GM19438 (cell line): ENCODE measurements around the gene FUT4.
"Not testable (repeated sequence)": the region's sequence is repeated elsewhere in the genome, so short reads cannot be mapped to it uniquely, and the experiment has no call there.

Experiments used
- ATAC-seq: cut with Tn5 transposase; IDR thresholded peaks from one replicate; pipeline ENCODE4 v1.9.1; 2021; ENCODE audit warnings: low read depth; ENCODE audit not compliant: unreplicated experiment

FUT4 gene

DNA sequence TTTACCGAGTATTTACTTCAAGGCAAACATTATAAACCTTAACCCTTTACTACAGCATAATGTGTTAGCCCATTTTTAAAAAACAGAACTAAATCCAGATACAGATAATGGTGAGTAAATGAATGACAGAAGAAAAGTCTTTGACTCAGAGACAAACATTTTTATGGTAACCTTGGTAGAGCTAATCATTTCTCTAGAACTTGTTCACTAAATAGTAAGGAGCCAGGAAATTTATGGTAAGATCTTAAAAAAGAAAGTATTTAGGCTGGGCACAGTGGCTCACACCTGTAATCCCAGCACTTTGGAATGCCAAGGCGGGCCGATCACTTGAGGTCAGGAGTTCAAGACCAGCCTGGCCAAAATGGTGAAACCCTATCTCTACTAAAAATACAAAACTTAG lies 11.5 kb upstream of the FUT4 start:
- ATAC-seq = no peak

DNA sequence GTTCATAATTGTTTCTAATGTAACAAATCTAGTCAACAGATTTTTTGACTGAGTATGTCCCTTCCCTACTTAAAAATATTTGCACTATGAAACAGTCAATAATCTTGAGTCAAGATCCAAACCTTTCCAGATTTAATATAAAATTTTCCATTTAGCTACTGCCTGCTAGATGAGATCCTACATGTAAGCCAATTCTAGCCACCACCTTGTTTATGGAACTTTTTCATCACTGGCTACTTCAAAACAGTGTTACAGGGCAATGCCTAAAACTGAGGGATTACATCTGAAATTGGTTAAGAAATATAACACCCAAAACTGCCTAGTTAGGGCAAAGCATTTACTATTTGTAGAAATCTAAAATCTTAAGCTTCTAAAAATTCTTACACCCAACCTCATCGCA lies 10.5 kb upstream of the FUT4 start:
- ATAC-seq = no peak

DNA sequence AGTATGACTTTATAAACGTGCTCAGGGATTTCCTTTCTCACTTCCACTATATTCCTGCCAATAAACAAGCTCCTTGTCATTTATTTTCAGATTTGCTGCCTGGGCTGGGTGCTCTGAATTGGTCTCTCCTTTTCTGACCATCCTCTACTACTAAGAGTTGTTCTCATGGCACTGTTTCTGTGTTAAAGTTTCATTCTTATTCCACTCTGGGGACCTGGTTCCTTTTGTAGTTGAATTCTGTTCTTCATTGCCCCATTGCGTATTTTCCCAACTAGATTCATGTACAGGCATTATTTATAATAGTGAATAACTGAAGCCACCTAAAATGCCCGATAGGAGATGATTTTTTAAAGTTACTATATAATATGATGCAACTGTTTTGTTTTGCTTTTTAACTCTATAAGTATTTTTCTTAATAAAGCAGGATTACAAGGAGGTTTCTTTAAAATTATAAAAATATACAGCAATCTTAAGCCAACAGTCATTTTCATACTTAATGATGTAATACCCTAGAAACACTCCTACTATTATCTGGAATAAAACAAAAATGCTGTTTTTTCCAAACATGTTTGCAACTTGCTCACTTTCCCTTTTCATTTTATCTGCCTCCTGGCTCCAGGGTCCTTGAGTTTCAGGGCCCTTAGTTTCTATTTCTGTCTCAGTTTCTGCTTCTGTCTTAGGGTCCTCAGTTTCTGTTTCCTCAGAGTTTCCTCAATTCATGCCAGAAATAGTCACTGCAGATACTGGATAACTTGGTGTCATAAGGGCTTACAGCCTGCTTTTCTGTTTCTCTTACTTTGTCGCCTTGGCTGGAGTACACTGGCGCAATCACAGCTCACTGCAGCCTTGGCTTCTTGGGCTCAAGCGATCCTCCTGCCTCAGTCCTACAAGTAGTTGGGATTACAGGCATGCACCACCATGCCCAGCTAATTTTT lies 9.8 kb upstream of the FUT4 start:
- no peak for ATAC-seq

DNA sequence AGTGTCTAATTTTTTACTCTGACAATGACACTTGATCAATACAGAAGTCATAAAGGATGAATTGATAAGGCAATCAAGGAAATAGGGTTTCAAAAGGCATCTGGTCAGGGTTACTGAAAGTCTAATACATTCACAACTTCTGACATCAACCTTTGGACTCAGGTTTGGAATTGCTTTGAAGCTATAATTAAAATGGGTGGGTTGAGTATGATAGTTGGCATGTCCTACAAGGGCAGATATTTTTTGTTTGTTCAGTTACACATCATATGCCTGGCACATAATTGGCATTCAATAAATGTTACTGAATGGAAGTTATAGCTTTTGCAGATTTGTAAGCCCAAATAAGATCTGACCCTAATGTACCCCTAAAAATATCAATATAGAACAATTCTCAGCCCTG lies 7.3 kb upstream of the FUT4 start:
- no peak for ATAC-seq

DNA sequence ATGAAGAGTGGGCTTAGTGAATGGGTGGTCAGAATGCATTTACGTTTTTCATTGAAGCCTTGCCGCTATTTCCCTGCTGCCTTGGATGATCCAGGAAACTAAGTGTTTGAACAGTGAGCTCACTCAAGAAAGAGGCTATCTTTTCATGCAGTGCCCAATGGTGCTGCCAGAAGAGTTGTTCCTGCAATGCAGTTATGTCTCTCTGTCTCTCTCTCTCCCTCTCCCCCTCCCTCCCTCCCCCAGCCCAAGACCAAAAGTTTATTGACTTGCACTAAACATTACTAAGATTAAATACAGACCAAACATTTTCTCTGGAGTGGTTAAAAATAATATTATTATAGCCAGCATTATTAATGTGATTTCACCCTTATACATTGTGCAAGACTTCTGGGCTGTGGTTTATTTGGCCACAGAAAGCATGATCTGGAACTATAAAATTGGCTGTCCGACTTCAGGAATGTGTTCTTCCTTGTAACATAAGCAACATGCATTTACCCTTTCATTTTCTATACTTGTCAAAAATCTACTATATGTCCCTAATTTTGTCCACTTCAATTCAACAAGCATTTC lies 6.6 kb upstream of the FUT4 start:
- no peak for ATAC-seq

DNA sequence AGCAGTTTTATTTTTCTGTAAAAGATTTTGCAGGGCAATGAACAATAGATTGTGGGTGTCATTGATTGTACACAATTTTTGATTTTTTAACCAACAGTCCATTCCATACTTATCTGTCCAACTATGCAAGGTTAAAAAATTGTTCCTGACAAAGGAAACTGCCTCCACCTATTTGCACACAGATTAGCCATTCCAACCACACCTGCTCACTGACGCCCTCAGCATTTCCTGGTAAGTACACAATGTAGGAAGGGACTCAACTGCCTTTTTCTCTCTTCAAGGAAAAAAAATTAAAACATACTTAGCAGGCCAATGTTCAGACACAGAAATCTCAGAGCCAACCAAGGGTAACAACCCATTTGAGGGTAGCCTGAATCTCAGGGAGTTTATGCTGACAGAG lies 4.3 kb upstream of the FUT4 start:
- no peak for ATAC-seq

DNA sequence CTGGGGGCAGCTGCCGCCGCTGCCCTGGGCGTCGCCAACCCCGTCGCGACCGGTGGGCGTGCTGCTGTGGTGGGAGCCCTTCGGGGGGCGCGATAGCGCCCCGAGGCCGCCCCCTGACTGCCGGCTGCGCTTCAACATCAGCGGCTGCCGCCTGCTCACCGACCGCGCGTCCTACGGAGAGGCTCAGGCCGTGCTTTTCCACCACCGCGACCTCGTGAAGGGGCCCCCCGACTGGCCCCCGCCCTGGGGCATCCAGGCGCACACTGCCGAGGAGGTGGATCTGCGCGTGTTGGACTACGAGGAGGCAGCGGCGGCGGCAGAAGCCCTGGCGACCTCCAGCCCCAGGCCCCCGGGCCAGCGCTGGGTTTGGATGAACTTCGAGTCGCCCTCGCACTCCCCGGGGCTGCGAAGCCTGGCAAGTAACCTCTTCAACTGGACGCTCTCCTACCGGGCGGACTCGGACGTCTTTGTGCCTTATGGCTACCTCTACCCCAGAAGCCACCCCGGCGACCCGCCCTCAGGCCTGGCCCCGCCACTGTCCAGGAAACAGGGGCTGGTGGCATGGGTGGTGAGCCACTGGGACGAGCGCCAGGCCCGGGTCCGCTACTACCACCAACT lies 1.0 kb downstream of the FUT4 start:
- no peak for ATAC-seq

DNA sequence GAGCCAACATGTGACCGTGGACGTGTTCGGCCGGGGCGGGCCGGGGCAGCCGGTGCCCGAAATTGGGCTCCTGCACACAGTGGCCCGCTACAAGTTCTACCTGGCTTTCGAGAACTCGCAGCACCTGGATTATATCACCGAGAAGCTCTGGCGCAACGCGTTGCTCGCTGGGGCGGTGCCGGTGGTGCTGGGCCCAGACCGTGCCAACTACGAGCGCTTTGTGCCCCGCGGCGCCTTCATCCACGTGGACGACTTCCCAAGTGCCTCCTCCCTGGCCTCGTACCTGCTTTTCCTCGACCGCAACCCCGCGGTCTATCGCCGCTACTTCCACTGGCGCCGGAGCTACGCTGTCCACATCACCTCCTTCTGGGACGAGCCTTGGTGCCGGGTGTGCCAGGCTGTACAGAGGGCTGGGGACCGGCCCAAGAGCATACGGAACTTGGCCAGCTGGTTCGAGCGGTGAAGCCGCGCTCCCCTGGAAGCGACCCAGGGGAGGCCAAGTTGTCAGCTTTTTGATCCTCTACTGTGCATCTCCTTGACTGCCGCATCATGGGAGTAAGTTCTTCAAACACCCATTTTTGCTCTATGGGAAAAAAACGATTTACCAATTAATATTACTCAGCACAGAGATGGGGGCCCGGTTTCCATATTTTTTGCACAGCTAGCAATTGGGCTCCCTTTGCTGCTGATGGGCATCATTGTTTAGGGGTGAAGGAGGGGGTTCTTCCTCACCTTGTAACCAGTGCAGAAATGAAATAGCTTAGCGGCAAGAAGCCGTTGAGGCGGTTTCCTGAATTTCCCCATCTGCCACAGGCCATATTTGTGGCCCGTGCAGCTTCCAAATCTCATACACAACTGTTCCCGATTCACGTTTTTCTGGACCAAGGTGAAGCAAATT lies 1.8 kb downstream of the FUT4 start:
- ATAC-seq = no peak

DNA sequence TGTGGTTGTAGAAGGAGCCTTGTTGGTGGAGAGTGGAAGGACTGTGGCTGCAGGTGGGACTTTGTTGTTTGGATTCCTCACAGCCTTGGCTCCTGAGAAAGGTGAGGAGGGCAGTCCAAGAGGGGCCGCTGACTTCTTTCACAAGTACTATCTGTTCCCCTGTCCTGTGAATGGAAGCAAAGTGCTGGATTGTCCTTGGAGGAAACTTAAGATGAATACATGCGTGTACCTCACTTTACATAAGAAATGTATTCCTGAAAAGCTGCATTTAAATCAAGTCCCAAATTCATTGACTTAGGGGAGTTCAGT lies 2.4 kb downstream of the FUT4 start:
- ATAC-seq = no peak

DNA sequence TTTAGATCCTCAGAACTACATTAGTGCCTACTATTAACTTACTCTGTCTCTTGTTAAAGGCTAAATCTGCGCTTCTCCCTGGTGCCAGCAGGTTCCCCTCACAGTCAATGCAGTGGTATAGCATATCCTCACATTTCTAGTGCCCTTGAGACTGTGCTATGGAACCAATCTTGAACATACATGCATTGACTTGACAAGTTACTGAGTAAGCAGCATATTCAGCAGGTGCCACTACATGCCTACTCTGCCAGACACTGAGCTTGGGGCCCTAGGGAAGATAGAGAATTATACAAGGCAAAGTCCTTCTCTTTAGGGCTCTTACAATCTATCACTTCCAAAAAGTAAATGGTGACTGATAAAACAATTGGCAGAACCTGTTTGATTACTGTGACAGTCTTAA lies 3.2 kb downstream of the FUT4 start:
- ATAC-seq = no peak

DNA sequence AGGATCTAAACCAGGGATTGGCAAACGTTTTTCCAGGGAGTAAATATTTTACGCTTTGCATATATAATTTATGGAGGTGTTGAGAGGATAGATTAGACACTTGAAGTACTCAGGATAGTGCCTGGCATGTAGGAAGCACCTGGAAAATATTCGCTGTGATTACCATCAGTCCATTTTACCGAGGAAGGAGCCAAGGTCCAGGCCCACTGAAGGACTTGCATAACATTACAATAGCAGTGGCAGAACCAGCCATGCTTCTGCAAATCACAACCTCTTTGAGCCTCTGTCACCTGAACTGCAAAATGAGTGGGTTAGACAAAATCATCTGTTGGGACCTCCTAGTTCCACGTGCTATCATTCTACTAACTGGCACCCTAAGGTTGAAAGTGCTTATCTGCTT lies 5.4 kb downstream of the FUT4 start:
- no peak for ATAC-seq

DNA sequence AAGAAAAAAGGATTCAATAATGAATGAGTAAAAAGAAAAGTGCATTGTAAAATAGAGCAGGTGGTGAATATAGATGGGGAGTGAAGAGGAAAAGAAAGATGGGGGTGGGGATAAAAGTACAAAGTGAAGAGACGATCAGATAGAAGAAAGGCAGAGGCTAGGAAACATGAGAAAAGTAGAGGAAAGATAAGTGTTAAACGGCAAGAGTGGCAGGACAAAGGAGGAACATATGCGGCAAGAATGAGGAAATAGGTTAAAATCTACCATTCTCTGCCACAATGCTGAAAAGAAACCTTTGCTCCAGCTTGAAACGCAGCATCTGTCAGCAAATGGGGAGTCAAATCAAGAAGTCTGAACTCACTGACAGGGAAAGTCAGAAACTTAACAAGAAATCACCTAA lies 6.8 kb downstream of the FUT4 start:
- no peak for ATAC-seq

DNA sequence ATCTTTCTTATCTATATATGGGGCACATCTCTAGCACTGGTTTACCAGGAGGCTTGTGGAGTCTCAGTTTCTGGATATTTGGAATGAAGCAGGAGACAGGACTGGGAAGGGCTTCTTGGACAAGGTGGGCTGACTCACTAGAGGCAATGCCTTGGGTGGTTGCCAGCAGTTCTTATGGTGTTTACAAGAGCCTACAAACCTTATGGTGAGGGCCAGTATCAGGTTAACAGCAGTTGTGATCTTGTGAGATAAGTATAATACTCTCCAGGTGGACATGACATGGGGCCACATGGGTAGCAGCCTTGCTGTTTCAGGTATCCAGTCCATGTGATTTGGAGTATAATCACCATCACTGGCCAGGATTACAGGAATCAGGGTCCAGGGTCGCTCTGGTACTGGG lies 10.2 kb downstream of the FUT4 start:
- ATAC-seq = no peak

DNA sequence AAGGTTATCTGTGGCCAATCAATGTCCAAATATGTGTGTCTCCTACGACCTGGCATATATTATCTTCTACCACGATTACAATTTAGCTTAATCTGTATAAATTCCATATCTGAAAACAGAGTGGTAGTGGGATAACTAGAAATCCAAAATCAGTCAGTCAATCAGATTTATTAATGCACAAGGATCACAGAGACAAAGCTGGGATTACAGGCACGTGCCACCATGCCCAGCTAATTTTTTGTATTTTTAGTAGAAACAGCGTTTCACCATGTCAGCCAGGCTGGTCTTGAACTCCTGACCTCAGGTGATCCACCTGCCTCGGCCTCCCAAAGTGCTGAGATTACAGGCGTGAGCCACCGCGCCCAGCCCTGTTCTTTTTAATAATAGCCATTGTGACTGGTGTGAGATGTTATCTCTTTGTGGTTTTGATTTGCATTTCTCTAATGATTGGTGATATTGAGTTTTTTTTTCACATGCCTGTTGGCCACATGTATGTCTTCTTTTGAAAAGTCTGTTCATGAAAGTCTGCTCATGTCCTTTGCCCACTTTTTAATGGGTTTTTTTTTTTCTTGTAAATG lies 12.1 kb downstream of the FUT4 start:
- ATAC-seq = not testable (repeated sequence)

DNA sequence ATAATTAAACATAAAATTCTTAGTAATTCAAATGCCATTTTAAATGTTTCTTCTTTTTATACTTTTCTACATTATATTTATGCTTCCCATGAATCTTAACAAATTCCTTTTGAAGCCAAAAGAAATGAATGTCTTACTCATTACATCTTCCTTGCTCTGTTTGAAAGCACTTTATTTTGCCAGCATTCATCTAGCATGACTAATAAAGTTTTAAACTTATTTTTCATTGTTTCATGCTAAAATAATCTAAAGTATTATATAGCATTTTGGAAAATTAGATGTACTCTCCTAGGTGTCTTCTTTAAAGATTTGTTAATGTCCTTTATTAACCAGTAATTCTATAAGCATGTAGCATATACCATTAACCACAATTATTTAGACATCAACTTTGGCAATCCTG lies 13.7 kb downstream of the FUT4 start:
- ATAC-seq = no peak

DNA sequence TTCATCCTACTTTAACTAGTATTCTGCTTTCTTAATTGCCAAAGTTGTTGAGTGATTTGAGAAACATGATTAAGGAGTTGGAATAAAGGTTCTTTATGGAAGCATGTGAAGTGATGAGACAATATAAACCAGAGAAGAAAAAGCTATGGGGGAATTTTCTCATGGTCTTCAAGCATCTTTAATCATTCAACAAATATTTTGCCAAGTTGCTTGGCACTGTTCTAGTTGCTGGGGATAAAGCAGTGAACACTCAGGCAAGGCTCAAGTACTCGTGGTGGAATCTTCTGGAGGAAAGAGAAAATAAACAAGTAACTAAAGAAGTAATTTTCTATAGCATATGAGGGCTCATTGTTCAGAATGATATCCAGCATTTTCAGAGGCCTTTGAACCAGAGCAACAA lies 14.3 kb downstream of the FUT4 start:
- ATAC-seq = no peak

DNA sequence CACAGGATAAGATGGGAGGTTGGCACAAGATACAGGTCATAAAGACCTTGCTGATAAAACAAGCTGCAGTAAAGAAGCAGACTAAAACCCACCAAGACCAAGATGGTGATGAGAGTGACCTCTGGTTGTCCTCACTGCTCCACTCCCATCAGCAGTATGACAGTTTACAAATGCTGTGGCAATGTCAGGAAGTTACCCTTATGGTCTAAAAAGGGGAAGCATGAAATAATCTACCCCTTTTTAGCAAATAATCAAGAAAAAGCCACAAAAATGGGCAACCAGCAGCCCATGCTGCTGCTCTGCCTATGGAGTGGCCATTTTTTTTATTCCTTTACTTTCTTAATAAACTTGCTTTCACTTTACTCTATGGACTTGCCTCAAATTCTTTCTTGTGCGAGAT lies 14.7 kb downstream of the FUT4 start:
- ATAC-seq = no peak

DNA sequence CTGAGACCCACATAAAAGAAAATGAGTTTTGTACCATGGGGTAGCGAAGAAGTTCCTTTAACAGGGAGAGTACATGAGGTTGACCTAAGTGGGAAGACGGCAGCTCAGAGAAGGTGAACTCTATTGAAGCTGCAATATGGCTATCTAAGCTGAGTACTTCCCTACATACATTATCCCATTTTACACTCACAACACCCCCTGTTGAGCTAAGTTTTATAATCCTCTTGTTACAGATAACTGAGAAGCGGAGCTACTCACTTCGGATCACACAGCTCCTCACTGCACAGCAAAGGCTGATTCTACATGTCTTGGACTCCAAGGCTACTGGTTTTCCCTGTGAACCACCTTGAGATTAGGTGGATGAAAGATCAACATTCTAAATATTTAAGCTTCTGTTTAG lies 15.2 kb downstream of the FUT4 start:
- ATAC-seq = no peak

DNA sequence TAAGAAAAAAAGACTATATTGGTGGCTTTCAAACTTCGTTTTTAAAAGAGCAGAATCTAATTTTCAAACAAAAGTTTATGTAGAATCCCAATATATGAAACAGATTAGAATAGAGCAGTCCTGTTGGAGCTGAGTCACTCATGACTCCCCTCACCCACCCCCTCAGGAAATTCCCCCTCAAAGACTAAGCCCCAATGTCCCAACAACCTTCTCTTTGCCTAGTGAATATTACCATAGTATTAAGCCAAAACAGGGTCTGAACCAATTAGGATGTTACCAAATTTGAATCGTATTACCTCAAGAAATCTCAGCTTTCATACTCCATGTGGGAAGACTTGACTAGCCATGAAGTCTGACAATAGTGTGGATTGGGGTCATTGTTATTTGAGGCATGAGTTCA lies 15.6 kb downstream of the FUT4 start:
- no peak for ATAC-seq

DNA sequence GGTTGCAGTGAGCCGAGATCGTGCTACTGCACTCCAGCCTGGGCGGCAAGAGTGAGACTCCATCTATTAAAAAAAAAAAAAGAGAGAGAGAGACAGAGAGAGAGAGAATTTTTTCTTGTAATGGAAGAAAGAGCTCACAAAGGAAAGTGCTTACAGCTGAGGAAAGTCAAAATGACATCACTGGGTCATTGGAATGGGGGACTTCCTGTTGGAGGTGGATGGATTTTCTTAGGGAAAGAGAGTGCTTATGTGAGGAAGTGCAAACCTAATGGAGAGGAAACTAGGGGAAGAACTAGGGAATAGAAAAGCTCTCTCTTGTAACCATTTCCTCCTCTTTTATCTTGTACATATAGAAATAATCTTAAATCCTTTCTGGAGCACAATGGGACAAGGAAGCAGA lies 17.1 kb downstream of the FUT4 start:
- ATAC-seq = no peak
